ENCODE measurements around the gene DOCK11. TPM values are rescaled to one million over a fixed set of nuclear protein-coding genes. Genes with fewer than 3 reads are reported as not detected.
A peak's percentile ranks its signal among the peaks of the same experiment; 100 is the strongest.

Gene DOCK11
- total RNA-seq, 1 donor from 2014 or later = 27.8 TPM

GRCh38 chrX:118530219-118530911, 34.8 kb downstream of the DOCK11 start:
- Mint-ChIP-seq H3K27ac (peak overlapping the region; percentile 87), H3K36me3 (ENCODE audit: low read depth) (peaks cover 11% of the 10 kb centered on the region), H3K4me1 (peaks cover 50% of the 10 kb centered on the region), H3K27me3 (no peaks in the 10 kb centered on the region), H3K4me3 (peak overlapping the region; percentile 77), H3K9me3 (peaks cover 3% of the 10 kb centered on the region)
- intact Hi-C loops (cut with micrococcal nuclease) = loop anchor here (10.0 kb wide), 1 partner anchor 1224 kb away; the partner anchor contains the start of gene SOWAHD
- DNase-seq = peak; percentile 56

GRCh38 chrX:118534716-118535493, 39.3 kb downstream of the DOCK11 start:
- peaks cover 9% of the 10 kb centered on the region for H3K36me3 Mint-ChIP-seq (ENCODE audit: low read depth)
- H3K9me3 Mint-ChIP-seq = no peaks in the 10 kb centered on the region
- peak overlapping the region; percentile 88 for H3K27ac Mint-ChIP-seq
- no peak overlapping the region for H3K4me3 Mint-ChIP-seq
- no peak for DNase-seq
- intact Hi-C loops (cut with micrococcal nuclease) = loop anchor here (10.0 kb wide), 1 partner anchor 1220 kb away; the partner anchor contains the start of gene SOWAHD
- no peaks in the 10 kb centered on the region for H3K27me3 Mint-ChIP-seq
- peaks cover 49% of the 10 kb centered on the region for H3K4me1 Mint-ChIP-seq

- Mint-ChIP-seq H3K9me3 (no peaks in the 10 kb centered on the region), H3K4me1 (peaks cover 42% of the 10 kb centered on the region), H3K4me3 (peak overlapping the region; percentile 74), H3K36me3 (ENCODE audit: low read depth) (peaks cover 5% of the 10 kb centered on the region), H3K27me3 (no peaks in the 10 kb centered on the region), H3K27ac (peak overlapping the region; percentile 88)
- DNase-seq = peak; percentile 55
- intact Hi-C loops (cut with micrococcal nuclease) = loop anchor here (1.0 to 10.0 kb wide), 4 partner anchors 8 to 1219 kb away; partner anchors contain the start of genes DOCK11 and SOWAHD
These were observed 40.6 kb downstream of the DOCK11 start for GRCh38 chrX:118536204-118536603.

- Mint-ChIP-seq H3K9me3 (no peaks in the 10 kb centered on the region), H3K27me3 (no peaks in the 10 kb centered on the region), H3K36me3 (ENCODE audit: low read depth) (peaks cover 7% of the 10 kb centered on the region), H3K4me1 (peaks cover 44% of the 10 kb centered on the region), H3K27ac (peak overlapping the region; percentile 88), H3K4me3 (peak overlapping the region; percentile 74)
- peak; percentile 82 for DNase-seq
- intact Hi-C loops (cut with micrococcal nuclease) = loop anchor here (1.0 to 10.0 kb wide), 4 partner anchors 9 to 1218 kb away; partner anchors contain the start of genes DOCK11 and SOWAHD
These were observed 41.3 kb downstream of the DOCK11 start for GRCh38 chrX:118536687-118537461.

GRCh38 chrX:118538386-118538785, 42.8 kb downstream of the DOCK11 start:
- Mint-ChIP-seq H3K27ac (peak overlapping the region; percentile 41), H3K27me3 (no peaks in the 10 kb centered on the region), H3K4me1 (peaks cover 38% of the 10 kb centered on the region), H3K4me3 (no peak overlapping the region), H3K36me3 (ENCODE audit: low read depth) (peaks cover 5% of the 10 kb centered on the region), H3K9me3 (no peaks in the 10 kb centered on the region)
- no peak for DNase-seq
- intact Hi-C loops (cut with micrococcal nuclease) = loop anchor here (10.0 kb wide), 1 partner anchor 1216 kb away; the partner anchor contains the start of gene SOWAHD

- Mint-ChIP-seq H3K27ac (no peak overlapping the region), H3K4me1 (peaks cover 27% of the 10 kb centered on the region), H3K9me3 (no peaks in the 10 kb centered on the region), H3K27me3 (no peaks in the 10 kb centered on the region), H3K36me3 (ENCODE audit: low read depth) (peaks cover 13% of the 10 kb centered on the region), H3K4me3 (no peak overlapping the region)
- DNase-seq = no peak
- intact Hi-C loops (cut with micrococcal nuclease) = no loop called here
These were observed 44.7 kb downstream of the DOCK11 start for GRCh38 chrX:118540342-118540741.

GRCh38 chrX:118541482-118541881, 45.9 kb downstream of the DOCK11 start:
- no peak for DNase-seq
- Mint-ChIP-seq H3K4me1 (peaks cover 19% of the 10 kb centered on the region), H3K9me3 (no peaks in the 10 kb centered on the region), H3K27me3 (no peaks in the 10 kb centered on the region), H3K27ac (no peak overlapping the region), H3K36me3 (ENCODE audit: low read depth) (peaks cover 20% of the 10 kb centered on the region), H3K4me3 (no peak overlapping the region)
- intact Hi-C loops (cut with micrococcal nuclease) = no loop called here

- intact Hi-C loops (cut with micrococcal nuclease) = no loop called here
- H3K36me3 Mint-ChIP-seq (ENCODE audit: low read depth) = peaks cover 33% of the 10 kb centered on the region
These were observed 49.9 kb downstream of the DOCK11 start for GRCh38 chrX:118545510-118545909.

GRCh38 chrX:118548841-118549240, 53.2 kb downstream of the DOCK11 start:
- DNase-seq = no peak
- H3K27ac Mint-ChIP-seq = no peak overlapping the region
- intact Hi-C loops (cut with micrococcal nuclease) = no loop called here
- H3K27me3 Mint-ChIP-seq = no peaks in the 10 kb centered on the region
- no peaks in the 10 kb centered on the region for H3K9me3 Mint-ChIP-seq
- peaks cover 33% of the 10 kb centered on the region for H3K36me3 Mint-ChIP-seq (ENCODE audit: low read depth)
- peaks cover 8% of the 10 kb centered on the region for H3K4me1 Mint-ChIP-seq
- H3K4me3 Mint-ChIP-seq = no peak overlapping the region

More at GRCh38 chrX:118545510-118545909, 49.9 kb downstream of the DOCK11 start:
- Mint-ChIP-seq H3K4me1 (peaks cover 7% of the 10 kb centered on the region), H3K27ac (no peak overlapping the region), H3K27me3 (no peaks in the 10 kb centered on the region), H3K9me3 (no peaks in the 10 kb centered on the region), H3K4me3 (no peak overlapping the region)
- DNase-seq = no peak

- no peak for DNase-seq
- H3K9me3 Mint-ChIP-seq = no peaks in the 10 kb centered on the region
- H3K27ac Mint-ChIP-seq = peak overlapping the region; percentile 58
- H3K4me1 Mint-ChIP-seq = peaks cover 11% of the 10 kb centered on the region
- peaks cover 29% of the 10 kb centered on the region for H3K36me3 Mint-ChIP-seq (ENCODE audit: low read depth)
- H3K27me3 Mint-ChIP-seq = no peaks in the 10 kb centered on the region
- no peak overlapping the region for H3K4me3 Mint-ChIP-seq
- intact Hi-C loops (cut with micrococcal nuclease) = no loop called here
These were observed 55.2 kb downstream of the DOCK11 start for GRCh38 chrX:118550792-118551191.

- H3K9me3 Mint-ChIP-seq = no peaks in the 10 kb centered on the region
- H3K27me3 Mint-ChIP-seq = no peaks in the 10 kb centered on the region
- H3K36me3 Mint-ChIP-seq (ENCODE audit: low read depth) = peaks cover 27% of the 10 kb centered on the region
- intact Hi-C loops (cut with micrococcal nuclease) = no loop called here
- no peak overlapping the region for H3K27ac Mint-ChIP-seq
- H3K4me1 Mint-ChIP-seq = peaks cover 11% of the 10 kb centered on the region
- DNase-seq = no peak
- no peak overlapping the region for H3K4me3 Mint-ChIP-seq
These were observed 55.8 kb downstream of the DOCK11 start for GRCh38 chrX:118551426-118551825.

- Mint-ChIP-seq H3K27me3 (no peaks in the 10 kb centered on the region), H3K4me1 (peaks cover 14% of the 10 kb centered on the region), H3K27ac (no peak overlapping the region), H3K36me3 (ENCODE audit: low read depth) (peaks cover 31% of the 10 kb centered on the region), H3K9me3 (no peaks in the 10 kb centered on the region), H3K4me3 (no peak overlapping the region)
- intact Hi-C loops (cut with micrococcal nuclease) = no loop called here
- no peak for DNase-seq
These were observed 56.7 kb downstream of the DOCK11 start for GRCh38 chrX:118552121-118552900.
